Measurements from ENCODE around the gene CFHR5.
"Not testable (repeated sequence)": the region's sequence is repeated elsewhere in the genome, so short reads cannot be mapped to it uniquely, and the experiment has no call there.

CFHR5 gene

GRCh38 chr1:197017558-197018146 is 40.3 kb downstream of the CFHR5 start:
- DNase-seq (ENCODE audit: low read depth in 2 of 2), result no peak

- no peak for DNase-seq (ENCODE audit: low read depth in 2 of 2)
Observed at GRCh38 chr1:197021716-197022115, 44.4 kb downstream of the CFHR5 start.

GRCh38 chr1:197024460-197024859 is 47.1 kb downstream of the CFHR5 start:
- DNase-seq (ENCODE audit: low read depth in 2 of 2), result no peak

- DNase-seq (ENCODE audit: low read depth in 2 of 2), result no peak
Observed at GRCh38 chr1:197027359-197027758, 50.0 kb downstream of the CFHR5 start.

GRCh38 chr1:197029749-197030148 is 52.4 kb downstream of the CFHR5 start:
- no peak for DNase-seq (ENCODE audit: low read depth in 2 of 2)

- DNase-seq (ENCODE audit: low read depth in 2 of 2), result not testable (repeated sequence)
Observed at GRCh38 chr1:197034631-197035339, 57.4 kb downstream of the CFHR5 start.

- DNase-seq (ENCODE audit: low read depth in 2 of 2), result no peak
Observed at GRCh38 chr1:197036861-197037260, 59.5 kb downstream of the CFHR5 start.

- DNase-seq (ENCODE audit: low read depth in 2 of 2), result no peak
Observed at GRCh38 chr1:197041486-197042353, 64.4 kb downstream of the CFHR5 start.

GRCh38 chr1:197042676-197043341 is 65.5 kb downstream of the CFHR5 start:
- no peak for DNase-seq (ENCODE audit: low read depth in 2 of 2)

GRCh38 chr1:197049100-197049499 is 71.7 kb downstream of the CFHR5 start:
- DNase-seq (ENCODE audit: low read depth in 2 of 2), result no peak
